Measurements from ENCODE around the gene MOSMO.
A peak's percentile ranks its signal among the peaks of the same experiment; 100 is the strongest.
"Not testable (repeated sequence)": the region's sequence is repeated elsewhere in the genome, so short reads cannot be mapped to it uniquely, and the experiment has no call there.

MOSMO gene

GRCh38 chr16:22007509-22008214 is at the start of gene MOSMO:
MOSMO (plus strand) TSS chr16:22008111; CDS start chr16:22008302, 191 bp downstream.
- DNase-seq, result peak; percentile 47 to 64

GRCh38 chr16:21959050-21959449 is 48.9 kb upstream of the MOSMO start:
- no peak for DNase-seq

GRCh38 chr16:21962475-21962874 is 45.4 kb upstream of the MOSMO start:
- DNase-seq, result no peak

- no peak for DNase-seq
Observed at GRCh38 chr16:21963887-21964286, 44.0 kb upstream of the MOSMO start.

GRCh38 chr16:21964353-21964752 is 43.6 kb upstream of the MOSMO start:
- DNase-seq, result no peak

- no peak for DNase-seq
Observed at GRCh38 chr16:21971856-21972255, 36.1 kb upstream of the MOSMO start.

GRCh38 chr16:21973945-21974344 is 34.0 kb upstream of the MOSMO start:
- DNase-seq, result no peak

GRCh38 chr16:21980032-21980431 is 27.9 kb upstream of the MOSMO start:
- no peak for DNase-seq

GRCh38 chr16:21982108-21982507 is 25.8 kb upstream of the MOSMO start:
- no peak for DNase-seq

GRCh38 chr16:21984062-21984461 is 23.8 kb upstream of the MOSMO start:
- no peak for DNase-seq

GRCh38 chr16:21985524-21985923 is 22.4 kb upstream of the MOSMO start:
- no peak for DNase-seq

GRCh38 chr16:21986692-21987246 is 21.1 kb upstream of the MOSMO start:
- DNase-seq, result no peak

GRCh38 chr16:21987498-21987897 is 20.4 kb upstream of the MOSMO start:
- DNase-seq, result no peak

- DNase-seq, result no peak
Observed at GRCh38 chr16:21989133-21989532, 18.8 kb upstream of the MOSMO start.

- no peak for DNase-seq
Observed at GRCh38 chr16:21989751-21990150, 18.2 kb upstream of the MOSMO start.

GRCh38 chr16:21990381-21990944 is 17.4 kb upstream of the MOSMO start:
- DNase-seq, result no peak

GRCh38 chr16:21991621-21992020 is 16.3 kb upstream of the MOSMO start:
- DNase-seq, result no peak

- no peak for DNase-seq
Observed at GRCh38 chr16:21994856-21995465, 12.9 kb upstream of the MOSMO start.

- DNase-seq, result no peak
Observed at GRCh38 chr16:21996923-21997696, 10.8 kb upstream of the MOSMO start.

- DNase-seq, result no peak
Observed at GRCh38 chr16:21997697-21998480, 10.0 kb upstream of the MOSMO start.

GRCh38 chr16:22001591-22001990 is 6.3 kb upstream of the MOSMO start:
- no peak for DNase-seq

GRCh38 chr16:22002047-22002446 is 5.9 kb upstream of the MOSMO start:
- DNase-seq, result not testable (repeated sequence)

Data from hippocampal formation (tissue), 2 donors.